ENCODE data around the gene CLASRP. TPM values are rescaled to one million over a fixed set of nuclear protein-coding genes. Genes with fewer than 3 reads are reported as not detected.

CLASRP gene
- total and polyA plus RNA-seq, 9 of the 15 experiments (the other 6 are each of a cell fraction or from before 2014, with no cell fraction given): 0.94 to 86.3 (median 44.0) TPM

DNA sequence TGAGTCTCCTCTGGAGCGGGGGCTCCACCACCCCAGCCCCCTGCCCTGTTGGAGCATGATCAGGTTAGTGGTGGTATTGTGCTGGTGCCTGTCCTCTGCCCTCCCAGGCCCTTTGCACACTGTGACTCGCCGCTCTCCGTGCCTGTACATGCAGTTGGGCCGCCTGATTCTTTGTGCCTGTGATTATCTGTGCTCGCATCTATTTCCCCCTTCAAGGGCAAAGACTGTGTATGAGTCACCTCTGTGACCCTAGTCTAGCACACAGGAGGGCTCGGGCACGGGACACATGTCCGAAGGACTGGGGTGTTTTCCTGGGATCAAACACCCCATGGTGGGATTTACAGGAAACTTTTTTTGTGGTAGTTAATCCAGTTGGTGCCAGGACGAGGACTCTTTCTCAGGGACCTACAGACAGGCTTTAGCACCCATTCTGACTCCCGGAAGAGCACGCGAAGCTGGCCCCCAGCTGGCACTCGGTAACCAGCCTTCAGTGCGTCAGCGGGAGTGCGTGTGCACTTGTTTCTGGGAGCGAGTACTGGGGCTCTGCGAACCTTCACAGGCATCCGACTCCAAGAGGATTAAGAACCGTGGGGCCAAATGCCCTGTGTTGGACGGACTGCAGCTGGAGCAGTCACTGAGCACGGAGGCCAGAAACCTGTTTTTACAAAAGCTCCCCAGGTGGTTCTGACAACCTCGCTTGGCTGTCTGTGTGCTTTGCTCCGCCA lies 60.8 kb downstream of the CLASRP start (continued):
- TF ChIP-seq, protein P1, sequence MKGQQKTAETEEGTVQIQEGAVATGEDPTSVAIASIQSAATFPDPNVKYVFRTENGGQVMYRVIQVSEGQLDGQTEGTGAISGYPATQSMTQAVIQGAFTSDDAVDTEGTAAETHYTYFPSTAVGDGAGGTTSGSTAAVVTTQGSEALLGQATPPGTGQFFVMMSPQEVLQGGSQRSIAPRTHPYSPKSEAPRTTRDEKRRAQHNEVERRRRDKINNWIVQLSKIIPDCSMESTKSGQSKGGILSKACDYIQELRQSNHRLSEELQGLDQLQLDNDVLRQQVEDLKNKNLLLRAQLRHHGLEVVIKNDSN (CRISPR knock-in tag; IDR thresholded peaks at IDR 0.05): no peak
- TF ChIP-seq POLR3G (IDR thresholded peaks at IDR 0.05; ENCODE audit: extremely low read depth, insufficient read length, insufficient replicate concordance) (no peak), ZNF586 (CRISPR knock-in tag; conservative IDR thresholded peaks at IDR 0.05) (no peak), JUND (IDR thresholded peaks at IDR 0.05; ENCODE audit: borderline replicate concordance, low read depth, low read length) (peak; percentile 80), JUND (tag; IDR thresholded peaks at IDR 0.05; ENCODE audit: borderline replicate concordance, low read depth, low read length) (no peak; the same call in 2 of the 3 replicates), KHSRP (IDR thresholded peaks at IDR 0.05) (no peak), FOSL1 (tag; conservative IDR thresholded peaks at IDR 0.05) (peak; percentile 90), HSF4 (CRISPR knock-in tag; IDR thresholded peaks at IDR 0.05; ENCODE audit: borderline replicate concordance) (no peak), POLR2AphosphoS5 (IDR thresholded peaks at IDR 0.05; ENCODE audit: control insufficient read depth, insufficient read depth, low read depth, low read length) (no peak), BACH1 (tag; IDR thresholded peaks at IDR 0.05) (no peak), ZNF830 (CRISPR knock-in tag; IDR thresholded peaks at IDR 0.05) (no peak), RFX1 (IDR thresholded peaks at IDR 0.05) (no peak), TAF7 (tag; IDR thresholded peaks at IDR 0.05) (no peak)
- TF ChIP-seq, protein P2, sequence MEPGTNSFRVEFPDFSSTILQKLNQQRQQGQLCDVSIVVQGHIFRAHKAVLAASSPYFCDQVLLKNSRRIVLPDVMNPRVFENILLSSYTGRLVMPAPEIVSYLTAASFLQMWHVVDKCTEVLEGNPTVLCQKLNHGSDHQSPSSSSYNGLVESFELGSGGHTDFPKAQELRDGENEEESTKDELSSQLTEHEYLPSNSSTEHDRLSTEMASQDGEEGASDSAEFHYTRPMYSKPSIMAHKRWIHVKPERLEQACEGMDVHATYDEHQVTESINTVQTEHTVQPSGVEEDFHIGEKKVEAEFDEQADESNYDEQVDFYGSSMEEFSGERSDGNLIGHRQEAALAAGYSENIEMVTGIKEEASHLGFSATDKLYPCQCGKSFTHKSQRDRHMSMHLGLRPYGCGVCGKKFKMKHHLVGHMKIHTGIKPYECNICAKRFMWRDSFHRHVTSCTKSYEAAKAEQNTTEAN (CRISPR knock-in tag; IDR thresholded peaks at IDR 0.05): no peak
- TF ChIP-seq, protein P3, sequence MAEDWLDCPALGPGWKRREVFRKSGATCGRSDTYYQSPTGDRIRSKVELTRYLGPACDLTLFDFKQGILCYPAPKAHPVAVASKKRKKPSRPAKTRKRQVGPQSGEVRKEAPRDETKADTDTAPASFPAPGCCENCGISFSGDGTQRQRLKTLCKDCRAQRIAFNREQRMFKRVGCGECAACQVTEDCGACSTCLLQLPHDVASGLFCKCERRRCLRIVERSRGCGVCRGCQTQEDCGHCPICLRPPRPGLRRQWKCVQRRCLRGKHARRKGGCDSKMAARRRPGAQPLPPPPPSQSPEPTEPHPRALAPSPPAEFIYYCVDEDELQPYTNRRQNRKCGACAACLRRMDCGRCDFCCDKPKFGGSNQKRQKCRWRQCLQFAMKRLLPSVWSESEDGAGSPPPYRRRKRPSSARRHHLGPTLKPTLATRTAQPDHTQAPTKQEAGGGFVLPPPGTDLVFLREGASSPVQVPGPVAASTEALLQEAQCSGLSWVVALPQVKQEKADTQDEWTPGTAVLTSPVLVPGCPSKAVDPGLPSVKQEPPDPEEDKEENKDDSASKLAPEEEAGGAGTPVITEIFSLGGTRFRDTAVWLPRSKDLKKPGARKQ (CRISPR knock-in tag; IDR thresholded peaks at IDR 0.05): no peak
- TF ChIP-seq, protein P4, sequence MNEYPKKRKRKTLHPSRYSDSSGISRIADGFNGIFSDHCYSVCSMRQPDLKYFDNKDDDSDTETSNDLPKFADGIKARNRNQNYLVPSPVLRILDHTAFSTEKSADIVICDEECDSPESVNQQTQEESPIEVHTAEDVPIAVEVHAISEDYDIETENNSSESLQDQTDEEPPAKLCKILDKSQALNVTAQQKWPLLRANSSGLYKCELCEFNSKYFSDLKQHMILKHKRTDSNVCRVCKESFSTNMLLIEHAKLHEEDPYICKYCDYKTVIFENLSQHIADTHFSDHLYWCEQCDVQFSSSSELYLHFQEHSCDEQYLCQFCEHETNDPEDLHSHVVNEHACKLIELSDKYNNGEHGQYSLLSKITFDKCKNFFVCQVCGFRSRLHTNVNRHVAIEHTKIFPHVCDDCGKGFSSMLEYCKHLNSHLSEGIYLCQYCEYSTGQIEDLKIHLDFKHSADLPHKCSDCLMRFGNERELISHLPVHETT (CRISPR knock-in tag; conservative IDR thresholded peaks at IDR 0.05 in 1 of 2, IDR thresholded peaks at IDR 0.05 in 1 of 2): no peak
- TF ChIP-seq, protein P5, sequence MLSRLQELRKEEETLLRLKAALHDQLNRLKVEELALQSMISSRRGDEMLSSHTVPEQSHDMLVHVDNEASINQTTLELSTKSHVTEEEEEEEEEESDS (CRISPR knock-in tag; IDR thresholded peaks at IDR 0.05): no peak
- TF ChIP-seq, protein P6, sequence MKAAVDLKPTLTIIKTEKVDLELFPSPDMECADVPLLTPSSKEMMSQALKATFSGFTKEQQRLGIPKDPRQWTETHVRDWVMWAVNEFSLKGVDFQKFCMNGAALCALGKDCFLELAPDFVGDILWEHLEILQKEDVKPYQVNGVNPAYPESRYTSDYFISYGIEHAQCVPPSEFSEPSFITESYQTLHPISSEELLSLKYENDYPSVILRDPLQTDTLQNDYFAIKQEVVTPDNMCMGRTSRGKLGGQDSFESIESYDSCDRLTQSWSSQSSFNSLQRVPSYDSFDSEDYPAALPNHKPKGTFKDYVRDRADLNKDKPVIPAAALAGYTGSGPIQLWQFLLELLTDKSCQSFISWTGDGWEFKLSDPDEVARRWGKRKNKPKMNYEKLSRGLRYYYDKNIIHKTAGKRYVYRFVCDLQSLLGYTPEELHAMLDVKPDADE (conservative IDR thresholded peaks at IDR 0.05; ENCODE audit: control insufficient read depth, low read depth, low read length): no peak
